NCI-H774 (cell line): ENCODE measurements around the gene IRF1.

Experiments
- DNase-seq: peaks from one replicate; lab custom pipeline; 2025; lab: John Stamatoyannopoulos, UW

Gene IRF1

GRCh38 chr5:132474881-132475496 is 15.6 kb downstream of the IRF1 start:
- no peak for DNase-seq

DNA sequence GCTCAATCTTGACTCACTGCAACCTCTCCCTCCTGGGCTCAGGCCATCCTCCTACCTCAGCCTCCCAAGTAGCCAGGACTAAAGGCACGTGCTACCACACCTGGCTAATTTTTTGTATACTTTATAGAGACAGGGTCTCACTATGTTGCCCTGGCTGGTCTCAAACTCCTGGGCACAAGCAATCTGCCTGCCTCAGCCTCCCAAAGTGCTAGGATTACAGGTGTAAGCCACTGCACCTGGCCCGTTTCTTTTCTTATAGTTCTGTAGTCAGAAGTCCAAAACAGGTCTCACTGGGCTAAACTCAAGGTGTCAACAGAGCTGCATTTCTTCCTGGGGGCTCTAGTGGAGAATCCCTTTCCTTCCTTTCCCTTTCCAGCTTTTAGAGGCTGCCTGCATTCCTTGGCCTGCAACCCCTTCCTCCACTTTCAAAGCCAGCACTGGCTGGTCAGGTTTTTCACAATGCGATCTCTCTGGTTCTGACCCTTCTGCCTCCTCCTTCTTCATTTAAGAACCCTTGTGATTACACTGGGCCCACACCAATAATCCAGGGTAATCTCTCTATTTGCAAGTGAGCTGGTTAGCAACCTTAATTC is 16.3 kb downstream of the IRF1 start:
- no peak for DNase-seq

DNA sequence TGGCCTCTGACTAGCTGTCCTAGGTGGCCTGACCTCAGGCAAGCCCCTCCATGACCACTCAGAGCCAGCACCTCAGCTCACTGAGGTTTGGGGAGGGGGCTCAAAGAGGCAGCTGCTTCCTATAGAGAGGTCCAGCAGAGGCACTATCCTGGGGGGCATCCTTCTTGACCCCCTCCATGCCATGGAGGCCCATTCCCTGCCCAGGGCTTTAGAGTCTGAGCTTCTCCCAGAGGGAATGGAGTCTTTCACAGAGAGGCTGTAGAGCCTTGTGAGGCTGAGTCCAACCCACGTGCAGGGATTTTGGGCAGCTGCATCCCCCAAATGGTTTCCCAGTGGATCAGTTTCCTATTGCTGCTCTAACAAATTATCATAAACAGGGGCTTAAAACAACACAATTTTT is 16.9 kb downstream of the IRF1 start:
- DNase-seq = no peak

DNA sequence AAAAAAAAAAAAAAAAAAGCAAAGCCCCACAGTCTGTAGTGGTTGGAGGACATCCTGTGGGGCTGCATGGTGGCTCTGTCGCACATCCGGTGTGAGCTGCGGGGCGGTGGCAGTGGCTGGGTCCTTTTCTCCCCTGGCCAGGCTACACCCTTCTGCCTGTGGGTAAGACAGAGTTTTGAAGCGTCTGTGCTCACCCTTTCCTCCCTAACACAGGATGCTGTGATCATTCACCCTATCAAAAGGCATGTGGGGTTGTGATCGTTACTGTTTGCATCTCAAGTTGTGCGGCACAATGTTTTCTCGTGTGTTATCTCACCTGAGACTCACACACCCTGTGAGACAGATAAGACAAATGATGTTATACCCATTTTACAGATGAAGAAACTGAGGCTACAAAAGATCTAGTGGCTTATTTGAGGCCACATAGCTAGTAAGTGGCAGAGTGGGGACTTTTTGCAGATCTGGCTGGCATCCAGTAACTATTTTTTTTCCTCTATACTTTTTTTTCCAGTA is 17.5 kb downstream of the IRF1 start:
- no peak for DNase-seq

- no peak for DNase-seq
Measured at GRCh38 chr5:132472431-132472830, 18.1 kb downstream of the IRF1 start.

GRCh38 chr5:132471944-132472343 is 18.6 kb downstream of the IRF1 start:
- no peak for DNase-seq

DNA sequence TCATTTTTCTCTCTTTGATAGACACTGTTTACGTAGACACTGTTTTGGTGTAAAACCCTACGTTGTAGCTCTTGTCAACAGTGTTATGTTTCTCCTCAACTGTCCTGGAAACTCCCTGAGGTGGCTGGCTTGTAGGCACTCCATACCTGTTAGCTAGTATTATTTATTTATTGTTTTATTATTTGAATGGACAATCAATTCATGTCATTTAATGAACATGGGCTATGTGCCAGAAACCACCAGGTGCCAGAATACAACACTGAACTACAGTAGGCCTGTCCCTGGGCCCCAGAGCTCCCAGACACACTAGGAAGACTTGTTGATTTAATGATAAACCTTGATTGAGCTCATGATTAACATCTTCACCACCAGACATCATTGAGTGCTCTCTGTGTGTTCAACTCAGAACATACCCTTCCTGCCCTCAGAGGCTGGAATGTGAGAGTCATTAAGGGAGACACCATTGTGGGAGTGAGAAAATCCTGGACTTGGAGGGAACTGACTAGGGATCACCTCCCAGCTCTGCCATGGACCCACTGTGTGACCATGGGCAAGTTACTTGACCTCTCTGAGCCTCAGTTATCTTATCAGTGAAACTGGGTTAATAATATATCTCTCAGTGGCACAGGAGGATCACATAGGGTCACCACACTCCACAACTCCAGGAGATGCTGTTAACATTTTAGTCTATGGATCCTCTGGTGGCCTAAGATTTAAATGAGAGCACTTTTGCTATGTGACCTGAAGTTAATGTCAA is 19.2 kb downstream of the IRF1 start:
- DNase-seq = peak; percentile 57

DNA sequence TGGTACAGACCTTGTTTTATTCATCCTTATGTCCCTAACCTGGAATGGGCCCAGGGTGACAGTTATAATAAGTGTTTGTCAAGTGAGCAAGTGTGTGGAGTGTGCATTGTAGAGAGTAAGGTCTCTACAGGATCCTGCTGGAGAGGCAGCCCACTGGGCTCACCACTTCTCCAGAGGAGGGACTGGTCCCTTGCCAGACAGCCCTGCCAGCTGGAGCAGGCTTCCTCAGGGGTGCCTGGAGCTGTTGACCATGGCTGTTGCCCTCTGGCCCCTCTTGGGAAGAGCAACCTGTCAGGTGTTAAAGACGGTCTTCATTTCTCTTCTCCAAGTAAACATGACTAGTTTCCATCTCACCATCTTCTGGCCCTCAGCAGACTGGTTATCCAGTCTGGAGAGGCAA is 20.0 kb downstream of the IRF1 start:
- DNase-seq = no peak

GRCh38 chr5:132470010-132470392 is 20.6 kb downstream of the IRF1 start:
- no peak for DNase-seq

- DNase-seq = no peak
Measured at GRCh38 chr5:132469380-132470009, 21.1 kb downstream of the IRF1 start.

DNA sequence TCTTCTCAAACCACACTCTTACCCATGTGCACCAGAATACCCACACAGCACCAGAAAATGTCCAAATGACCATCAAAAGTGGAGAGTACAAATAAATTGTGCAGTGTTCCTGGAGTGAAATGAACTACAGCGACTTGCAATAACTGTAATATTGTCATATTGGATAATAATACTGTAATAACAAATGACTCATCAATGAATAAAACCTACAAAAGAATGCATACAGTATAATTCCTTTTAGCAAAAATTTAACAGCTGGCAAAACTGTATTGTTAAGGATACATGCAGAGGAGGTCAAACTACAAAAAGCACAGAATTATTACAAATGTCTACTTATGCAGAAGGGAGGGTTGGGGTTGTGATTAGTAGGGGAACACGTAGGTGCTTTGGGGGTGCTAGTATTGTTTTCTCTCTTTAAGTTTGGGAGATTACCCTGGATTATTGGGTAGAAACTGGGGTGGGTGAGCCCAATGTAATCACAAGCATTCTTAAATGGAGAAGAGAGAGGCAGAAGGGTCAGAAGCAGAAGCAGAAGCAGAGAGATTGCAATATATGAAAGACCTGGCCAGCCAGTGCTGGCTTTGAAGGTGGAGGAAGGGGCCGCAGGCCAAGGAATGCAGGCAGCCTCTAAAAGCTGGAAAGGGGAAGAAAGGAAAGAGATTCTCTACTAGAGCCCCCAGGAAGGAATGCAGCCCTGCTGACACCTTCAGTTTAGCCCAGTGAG is 21.8 kb downstream of the IRF1 start:
- DNase-seq = no peak

- DNase-seq = no peak
Measured at GRCh38 chr5:132467287-132467984, 23.1 kb downstream of the IRF1 start.

DNA sequence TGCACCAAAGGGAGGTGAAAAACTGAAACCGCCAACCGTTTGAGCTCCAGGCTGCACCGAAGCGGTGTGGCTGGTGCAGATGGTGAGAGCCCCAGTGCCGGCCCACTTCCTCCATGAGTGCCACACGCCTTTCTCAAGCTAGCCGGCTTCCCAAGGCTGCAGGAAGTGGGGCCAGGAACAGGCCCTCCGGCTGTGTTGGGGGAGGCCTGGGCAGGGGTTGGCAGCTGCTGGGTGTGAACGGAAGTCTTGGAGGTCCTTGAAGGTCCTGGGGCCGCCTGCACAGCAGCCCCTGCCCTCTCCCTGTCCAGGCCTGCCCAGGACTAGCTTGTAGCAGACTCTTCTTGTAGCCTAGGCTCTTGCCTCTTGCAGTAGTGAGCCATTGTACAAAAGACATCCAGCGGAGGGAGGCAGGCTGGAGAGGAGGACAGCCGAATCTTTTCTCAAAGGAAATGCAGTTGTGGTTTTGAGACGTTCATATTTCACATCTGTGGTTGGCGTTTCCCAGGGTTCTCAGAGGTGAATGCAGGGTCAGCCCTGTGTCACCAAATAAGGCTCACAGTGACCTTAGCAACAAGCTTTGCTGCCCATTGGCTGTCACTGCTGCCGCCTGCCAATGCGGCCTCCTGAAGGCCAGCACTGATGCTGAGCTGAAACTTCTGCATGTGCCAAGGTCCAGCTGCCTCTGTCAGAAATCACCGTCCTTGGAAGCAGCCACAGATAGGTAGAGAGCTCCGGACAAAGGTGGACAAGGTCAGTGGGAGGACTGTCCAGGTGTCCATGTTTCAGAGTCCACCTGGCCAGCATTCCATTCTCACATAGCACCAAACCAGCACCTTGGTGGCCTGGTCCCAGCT is 23.9 kb downstream of the IRF1 start:
- no peak for DNase-seq

GRCh38 chr5:132465059-132465707 is 25.4 kb downstream of the IRF1 start:
- no peak for DNase-seq

GRCh38 chr5:132464156-132464939 is 26.2 kb downstream of the IRF1 start:
- DNase-seq = no peak

DNA sequence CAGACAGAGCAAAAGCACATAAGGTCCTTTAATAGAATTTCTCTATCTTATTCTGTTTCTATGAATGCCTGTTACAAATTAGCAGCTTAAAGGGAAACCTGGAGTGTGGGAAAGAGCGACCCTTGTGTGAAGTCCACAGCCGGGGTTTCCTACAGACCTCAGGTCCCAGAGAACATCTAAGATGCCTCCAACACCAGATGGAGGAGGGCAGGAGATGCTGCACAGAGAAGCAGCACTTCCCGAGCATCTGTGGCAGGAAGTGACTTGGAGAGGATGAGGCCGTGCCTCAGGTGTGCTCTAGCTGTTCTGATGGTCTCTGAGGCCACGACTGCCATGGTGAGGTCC is 26.8 kb downstream of the IRF1 start:
- DNase-seq = no peak

DNA sequence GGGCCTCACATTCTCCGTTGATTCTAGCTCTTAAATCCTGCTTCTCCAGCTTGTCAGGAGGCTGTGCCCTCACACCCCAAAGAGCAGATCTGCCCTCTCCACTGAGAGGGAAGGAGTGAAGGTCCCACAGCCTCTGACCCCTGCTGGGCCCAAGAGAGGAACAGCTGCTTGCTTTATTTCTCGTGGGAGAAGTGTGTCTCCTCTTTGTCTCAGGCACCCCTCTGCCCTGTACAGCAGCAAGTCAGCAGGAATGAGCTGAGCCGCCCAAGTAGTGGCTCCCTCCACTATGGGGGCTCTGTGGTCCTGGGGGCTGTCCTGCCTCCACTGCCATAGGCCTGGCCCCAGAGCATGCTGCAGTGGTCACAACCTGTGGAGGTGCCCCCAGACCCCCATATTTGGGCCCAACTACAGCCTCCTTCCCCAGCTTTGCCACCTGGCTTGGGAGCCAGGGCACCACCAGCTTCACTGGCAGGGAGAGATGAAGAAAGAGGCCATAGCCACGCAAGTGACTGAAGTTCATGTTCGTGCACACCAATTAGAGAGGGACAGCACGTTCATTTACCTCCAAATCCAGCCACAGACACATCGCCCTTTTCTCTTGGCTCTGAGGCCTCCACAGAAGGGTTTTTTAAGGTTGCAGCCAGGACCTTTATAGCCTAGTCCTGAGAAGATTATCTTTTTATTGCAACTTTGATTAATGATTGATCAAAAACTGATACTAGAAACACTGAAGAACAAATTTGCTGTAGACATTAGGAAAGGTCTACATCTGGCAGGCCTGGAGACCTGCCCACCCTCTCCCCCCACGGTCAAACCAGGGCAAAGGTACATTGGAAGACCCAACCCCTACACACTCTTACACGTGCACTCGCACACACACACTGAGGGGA is 27.5 kb downstream of the IRF1 start:
- DNase-seq = no peak

GRCh38 chr5:132462333-132462732 is 28.2 kb downstream of the IRF1 start:
- no peak for DNase-seq
